ENCODE results near the gene AIFM2. TPM values are rescaled to one million over a fixed set of nuclear protein-coding genes. Genes with fewer than 3 reads are reported as not detected.
"Not testable (repeated sequence)": the region's sequence is repeated elsewhere in the genome, so short reads cannot be mapped to it uniquely, and the experiment has no call there.

AIFM2 gene
- total and polyA plus RNA-seq, 4 experiments from 2014 or later = 0.68 to 5.8 (median 3.7) TPM

DNA sequence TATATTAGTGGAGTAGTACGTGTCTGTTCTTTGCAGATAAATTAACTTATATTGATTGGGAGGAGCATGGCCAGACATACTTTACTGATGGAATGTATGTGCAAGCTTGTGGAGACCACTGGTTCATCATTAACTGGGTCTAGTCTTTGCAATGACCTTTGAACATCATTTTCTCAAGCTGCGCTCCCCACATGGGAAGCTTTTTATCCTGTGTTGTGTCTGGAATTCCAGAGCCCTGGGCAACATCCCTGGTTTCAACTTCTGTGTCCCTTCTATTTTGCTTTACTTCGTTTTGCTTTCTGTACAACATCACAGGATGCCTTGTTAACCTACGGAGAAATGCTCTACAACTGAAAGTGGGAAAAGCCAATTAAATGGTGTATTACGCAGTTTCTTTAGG is 41.7 kb downstream of the AIFM2 start:
- H3K27ac ChIP-seq (ENCODE audit: low read depth, low read length) = no peak overlapping the region
- intact Hi-C loops (cut with micrococcal nuclease) = no loop called here
- ChIA-PET CTCF (ENCODE audit: partially characterized antibody) (interaction anchor here (1.2 to 1.8 kb wide), 2 partner anchors 16 to 55 kb away, joined by 3 to 13 read pairs; partner anchors contain the start of gene TYSND1), POLR2A (ENCODE audit: partially characterized antibody) (interaction anchor here (5.3 kb wide), 1 partner anchor 55 kb away, joined by 81 read pairs; the partner anchor contains the start of gene TYSND1)
- H3K9me3 ChIP-seq (ENCODE audit: control insufficient read depth in 1 of 2, low read length in 2 of 2) = no peaks in the 10 kb centered on the region
- Mint-ChIP-seq H3K27ac (peak overlapping the region in 4 of 7 donors; percentile 11 to 84 (median 40)), H3K4me3 (no peak overlapping the region), H3K27me3 (no peaks in the 10 kb centered on the region), H3K9me3 (no peaks in the 10 kb centered on the region), H3K4me1 (peaks cover 20 to 41% (median 35%) of the 10 kb centered on the region in 4 donors), H3K36me3 (peaks cover 4 to 12% of the 10 kb centered on the region in 2 donors)
- H3K27me3 ChIP-seq (ENCODE audit: insufficient read depth, low read length) = no peaks in the 10 kb centered on the region
- H3K36me3 ChIP-seq (ENCODE audit: insufficient read depth, low read length) = no peaks in the 10 kb centered on the region
- H3K4me3 ChIP-seq (ENCODE audit: low read length in 2 of 2) = no peak overlapping the region
- peaks cover 37% of the 10 kb centered on the region for H3K4me1 ChIP-seq (ENCODE audit: insufficient read depth, low read length)
- no peak for DNase-seq

DNA sequence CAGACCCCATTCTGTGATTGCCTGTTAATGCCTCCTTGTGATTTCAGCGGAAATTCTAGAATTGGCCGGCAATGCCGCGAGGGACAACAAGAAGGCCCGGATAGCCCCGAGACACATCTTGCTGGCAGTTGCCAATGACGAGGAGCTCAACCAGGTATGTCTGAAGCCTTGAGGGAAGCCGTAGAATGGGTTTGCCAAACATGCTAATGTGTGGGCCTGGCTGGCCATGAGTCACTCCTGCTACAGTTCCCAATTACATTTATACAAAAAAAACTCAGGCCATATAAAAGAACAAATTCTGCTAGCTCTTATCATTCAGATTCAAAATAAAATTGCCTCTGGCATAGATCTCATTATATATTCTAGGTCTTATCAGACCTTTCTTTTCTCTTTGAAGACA is 42.6 kb downstream of the AIFM2 start:
- Histone ChIP-seq H3K4me3 (ENCODE audit: low read length in 2 of 2) (no peak overlapping the region), H3K27me3 (ENCODE audit: insufficient read depth, low read length) (no peaks in the 10 kb centered on the region), H3K9me3 (ENCODE audit: control insufficient read depth in 1 of 2, low read length in 2 of 2) (no peaks in the 10 kb centered on the region), H3K36me3 (ENCODE audit: insufficient read depth, low read length) (no peaks in the 10 kb centered on the region), H3K4me1 (ENCODE audit: insufficient read depth, low read length) (peaks cover 31% of the 10 kb centered on the region), H3K27ac (ENCODE audit: low read depth, low read length) (no peak overlapping the region)
- H3K27ac Mint-ChIP-seq = peak overlapping the region in 2 of 7 donors; percentile 28 to 57
- CTCF ChIA-PET (ENCODE audit: partially characterized antibody) = interaction anchor here (1.8 kb wide), 1 partner anchor 56 kb away, joined by 13 read pairs; the partner anchor contains the start of gene TYSND1
- no peak for DNase-seq
- no peaks in the 10 kb centered on the region for H3K9me3 Mint-ChIP-seq
- H3K4me1 Mint-ChIP-seq = peaks cover 17 to 35% (median 31%) of the 10 kb centered on the region in 4 donors
- POLR2A ChIA-PET (ENCODE audit: partially characterized antibody) = no interaction called here
- H3K36me3 Mint-ChIP-seq = peaks cover 4 to 7% of the 10 kb centered on the region in 2 donors
- H3K27me3 Mint-ChIP-seq = no peaks in the 10 kb centered on the region
- no peak overlapping the region for H3K4me3 Mint-ChIP-seq
- intact Hi-C loops (cut with micrococcal nuclease) = no loop called here

DNA sequence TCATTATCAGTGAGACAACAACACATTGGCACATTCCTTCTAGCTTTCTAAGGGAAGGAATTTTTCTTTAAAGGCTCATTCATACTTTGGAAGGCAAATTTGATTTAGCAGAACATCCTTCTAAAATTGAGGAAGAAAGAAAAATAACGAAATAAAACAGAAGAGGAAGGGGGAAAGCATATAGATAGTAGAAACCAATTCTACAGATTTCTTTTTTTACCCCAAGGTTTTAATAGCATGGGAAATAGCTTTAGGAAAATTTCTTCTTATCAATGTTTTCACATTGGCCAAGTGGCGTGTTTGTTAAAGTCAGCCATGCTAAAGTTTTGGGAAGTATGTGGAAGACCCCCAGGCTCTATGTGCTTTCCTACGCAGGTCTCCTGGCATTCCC is 44.3 kb downstream of the AIFM2 start:
- Mint-ChIP-seq H3K27me3 (no peaks in the 10 kb centered on the region), H3K36me3 (no peaks in the 10 kb centered on the region), H3K9me3 (no peaks in the 10 kb centered on the region), H3K4me3 (no peak overlapping the region), H3K4me1 (peaks cover 8 to 19% (median 16%) of the 10 kb centered on the region in 4 donors), H3K27ac (no peak overlapping the region)
- POLR2A ChIA-PET (ENCODE audit: partially characterized antibody) = no interaction called here
- Histone ChIP-seq H3K4me1 (ENCODE audit: insufficient read depth, low read length) (peaks cover 16% of the 10 kb centered on the region), H3K4me3 (ENCODE audit: low read length in 2 of 2) (no peak overlapping the region), H3K27me3 (ENCODE audit: insufficient read depth, low read length) (no peaks in the 10 kb centered on the region), H3K36me3 (ENCODE audit: insufficient read depth, low read length) (no peaks in the 10 kb centered on the region), H3K9me3 (ENCODE audit: control insufficient read depth in 1 of 2, low read length in 2 of 2) (no peaks in the 10 kb centered on the region), H3K27ac (ENCODE audit: low read depth, low read length) (no peak overlapping the region)
- CTCF ChIA-PET (ENCODE audit: partially characterized antibody) = interaction anchor here (1.9 kb wide), 1 partner anchor 58 kb away, joined by 8 read pairs; the partner anchor contains the start of gene TYSND1
- no peak for DNase-seq
- intact Hi-C loops (cut with micrococcal nuclease) = loop anchor here (10.0 kb wide), 1 partner anchor 276 kb away; no protein-coding TSS in a partner anchor

DNA sequence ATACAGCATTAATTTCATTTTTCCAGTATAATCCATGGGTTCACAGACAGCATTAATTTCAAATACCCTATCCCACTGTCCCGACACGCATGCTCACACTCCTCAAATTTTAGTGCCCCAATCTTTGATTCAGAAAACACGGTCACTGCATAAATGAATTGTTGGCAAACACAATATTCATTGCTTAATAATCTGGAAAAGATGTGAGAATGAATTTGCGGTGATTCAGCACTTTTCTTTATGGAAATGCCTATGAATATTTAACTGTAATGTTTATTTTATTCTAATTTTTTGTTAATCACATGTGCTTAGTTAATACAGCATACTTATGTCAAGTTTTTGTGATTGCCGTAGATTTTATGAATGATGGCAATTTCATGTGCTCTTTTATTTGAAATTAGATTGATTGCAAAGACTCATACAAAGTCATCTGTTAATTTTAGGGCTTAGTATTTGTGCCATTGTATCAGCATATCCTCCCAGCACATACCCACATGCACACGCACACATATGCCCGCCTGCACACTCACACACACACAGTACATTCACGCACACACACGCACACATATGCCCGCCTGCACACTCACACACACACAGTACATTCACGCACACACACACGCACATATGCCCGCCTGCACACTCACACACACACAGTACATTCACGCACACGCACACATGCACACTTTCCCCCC is 44.9 kb downstream of the AIFM2 start:
- H3K36me3 ChIP-seq (ENCODE audit: insufficient read depth, low read length) = no peaks in the 10 kb centered on the region
- peaks cover 10% of the 10 kb centered on the region for H3K4me1 ChIP-seq (ENCODE audit: insufficient read depth, low read length)
- H3K9me3 Mint-ChIP-seq = no peaks in the 10 kb centered on the region
- no peaks in the 10 kb centered on the region for H3K27me3 ChIP-seq (ENCODE audit: insufficient read depth, low read length)
- DNase-seq = no peak
- intact Hi-C loops (cut with micrococcal nuclease) = loop anchor here (10.0 kb wide), 1 partner anchor 277 kb away; no protein-coding TSS in a partner anchor
- H3K4me1 Mint-ChIP-seq = peaks cover 5 to 14% (median 12%) of the 10 kb centered on the region in 4 donors
- ChIA-PET POLR2A (ENCODE audit: partially characterized antibody) (no interaction called here), CTCF (ENCODE audit: partially characterized antibody) (interaction anchor here (1.9 kb wide), 1 partner anchor 59 kb away, joined by 8 read pairs; the partner anchor contains the start of gene TYSND1)
- H3K27ac ChIP-seq (ENCODE audit: low read depth, low read length) = no peak overlapping the region
- no peaks in the 10 kb centered on the region for H3K27me3 Mint-ChIP-seq
- no peaks in the 10 kb centered on the region for H3K36me3 Mint-ChIP-seq
- H3K9me3 ChIP-seq (ENCODE audit: control insufficient read depth in 1 of 2, low read length in 2 of 2) = no peaks in the 10 kb centered on the region
- no peak overlapping the region for H3K4me3 Mint-ChIP-seq
- H3K4me3 ChIP-seq (ENCODE audit: low read length in 2 of 2) = no peak overlapping the region
- H3K27ac Mint-ChIP-seq = no peak overlapping the region

DNA sequence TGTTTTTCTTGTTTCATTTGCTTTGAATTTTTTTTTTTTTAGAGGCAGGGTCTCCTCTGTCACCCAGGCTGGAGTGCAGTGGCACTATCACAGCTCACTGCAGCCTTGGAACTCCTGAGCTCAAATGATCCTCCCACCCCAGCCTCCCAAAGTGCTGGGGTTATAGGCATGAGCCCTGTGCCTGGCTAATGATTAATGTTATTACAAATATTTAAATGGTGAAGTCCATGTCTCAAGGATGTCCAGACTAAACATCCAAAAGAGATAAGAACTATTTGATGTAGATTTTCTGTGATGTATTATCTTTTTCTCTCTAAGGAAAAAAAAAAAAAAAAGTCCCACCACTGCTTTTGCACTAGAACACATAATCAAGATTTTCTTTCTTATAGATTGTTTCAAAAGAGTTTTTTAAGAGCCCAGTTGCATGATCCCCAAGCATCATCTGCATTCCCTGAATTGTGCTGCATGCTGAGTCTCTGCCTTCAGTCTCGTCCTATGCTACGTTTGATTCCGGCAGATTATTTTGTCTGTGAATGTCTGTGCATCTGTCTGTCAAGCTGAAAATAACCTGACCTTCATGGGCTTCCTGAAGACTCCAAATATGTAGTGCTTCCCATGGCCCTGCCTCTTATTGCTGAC is 46.5 kb downstream of the AIFM2 start:
- ChIA-PET CTCF (ENCODE audit: partially characterized antibody) (interaction anchor here (0.7 to 2.8 kb wide), 4 partner anchors 9 to 60 kb away, joined by 3 to 22 read pairs (median 5); partner anchors contain the start of gene TYSND1), POLR2A (ENCODE audit: partially characterized antibody) (no interaction called here)
- no peaks in the 10 kb centered on the region for H3K9me3 Mint-ChIP-seq
- no peak overlapping the region for H3K4me3 Mint-ChIP-seq
- no peak overlapping the region for H3K4me3 ChIP-seq (ENCODE audit: low read length in 2 of 2)
- no peak for DNase-seq
- H3K27ac Mint-ChIP-seq = no peak overlapping the region
- intact Hi-C loops (cut with micrococcal nuclease) = loop anchor here (10.0 kb wide), 1 partner anchor 279 kb away; no protein-coding TSS in a partner anchor
- no peaks in the 10 kb centered on the region for H3K36me3 ChIP-seq (ENCODE audit: insufficient read depth, low read length)
- no peaks in the 10 kb centered on the region for H3K27me3 Mint-ChIP-seq
- H3K4me1 ChIP-seq (ENCODE audit: insufficient read depth, low read length) = no peaks in the 10 kb centered on the region
- no peak overlapping the region for H3K27ac ChIP-seq (ENCODE audit: low read depth, low read length)
- no peaks in the 10 kb centered on the region for H3K9me3 ChIP-seq (ENCODE audit: control insufficient read depth in 1 of 2, low read length in 2 of 2)
- no peaks in the 10 kb centered on the region for H3K36me3 Mint-ChIP-seq
- H3K27me3 ChIP-seq (ENCODE audit: insufficient read depth, low read length) = no peaks in the 10 kb centered on the region
- peaks cover 0 to 2% (median 0%) of the 10 kb centered on the region in 4 donors for H3K4me1 Mint-ChIP-seq

DNA sequence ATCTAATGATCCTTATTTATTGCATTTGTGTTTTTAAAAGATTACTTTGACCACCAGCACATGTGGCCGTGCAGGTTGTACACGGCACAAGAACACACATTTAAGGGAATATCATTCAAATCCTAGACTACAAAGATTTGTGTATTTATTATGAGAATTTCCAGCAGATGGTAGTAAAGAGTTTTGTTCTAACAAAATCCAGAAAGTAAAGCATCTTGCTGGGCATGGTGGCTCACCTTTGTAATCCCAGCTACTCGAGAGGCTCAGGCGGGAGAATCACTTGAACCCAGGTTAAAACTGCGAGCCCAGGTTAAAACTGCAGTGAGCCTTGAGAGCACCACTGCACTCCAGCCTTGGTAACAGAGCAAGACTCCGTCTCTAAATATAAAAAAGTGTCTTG is 48.4 kb downstream of the AIFM2 start:
- ChIA-PET POLR2A (ENCODE audit: partially characterized antibody) (no interaction called here), CTCF (ENCODE audit: partially characterized antibody) (interaction anchor here (0.9 to 2.8 kb wide), 6 partner anchors 9 to 280 kb away, joined by 3 to 22 read pairs (median 6); partner anchors contain the start of gene TYSND1)
- no peaks in the 10 kb centered on the region for H3K4me1 Mint-ChIP-seq
- H3K36me3 Mint-ChIP-seq = no peaks in the 10 kb centered on the region
- Histone ChIP-seq H3K4me3 (ENCODE audit: low read length in 2 of 2) (no peak overlapping the region), H3K27me3 (ENCODE audit: insufficient read depth, low read length) (no peaks in the 10 kb centered on the region), H3K9me3 (ENCODE audit: control insufficient read depth in 1 of 2, low read length in 2 of 2) (no peaks in the 10 kb centered on the region), H3K4me1 (ENCODE audit: insufficient read depth, low read length) (no peaks in the 10 kb centered on the region), H3K27ac (ENCODE audit: low read depth, low read length) (no peak overlapping the region), H3K36me3 (ENCODE audit: insufficient read depth, low read length) (no peaks in the 10 kb centered on the region)
- peak in 3 of 5 donors; percentile 8 to 11 (median 9) for DNase-seq
- H3K27me3 Mint-ChIP-seq = no peaks in the 10 kb centered on the region
- H3K9me3 Mint-ChIP-seq = no peaks in the 10 kb centered on the region
- intact Hi-C loops (cut with micrococcal nuclease) = loop anchor here (1.0 to 10.0 kb wide), 2 partner anchors 62 to 281 kb away; partner anchors contain the start of gene TYSND1
- no peak overlapping the region for H3K27ac Mint-ChIP-seq
- no peak overlapping the region for H3K4me3 Mint-ChIP-seq

DNA sequence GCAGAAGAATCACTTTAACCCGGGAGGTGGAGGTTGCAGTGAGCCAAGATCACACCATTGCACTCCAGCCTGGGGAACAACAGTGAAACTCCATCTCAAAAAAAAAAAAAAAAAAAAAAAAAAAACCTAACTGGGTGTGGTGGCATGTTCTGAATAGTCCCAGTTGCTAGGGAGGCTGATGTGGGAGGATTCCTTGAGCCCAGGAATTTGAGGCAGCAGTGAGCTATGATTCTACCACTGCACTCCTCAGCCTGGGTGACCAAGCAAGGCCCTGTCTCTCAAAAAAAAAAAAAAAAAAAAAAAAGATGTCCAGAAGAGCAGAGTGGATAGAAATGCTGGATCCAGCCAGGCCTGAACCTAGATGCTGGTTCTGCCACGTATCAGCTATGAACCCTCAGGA is 51.8 kb downstream of the AIFM2 start:
- H3K9me3 Mint-ChIP-seq; H3K9me3 ChIP-seq (ENCODE audit: control insufficient read depth in 1 of 2, low read length in 2 of 2); H3K4me1 ChIP-seq (ENCODE audit: insufficient read depth, low read length); POLR2A ChIA-PET (ENCODE audit: partially characterized antibody); H3K27ac Mint-ChIP-seq; H3K27me3 Mint-ChIP-seq; H3K27ac ChIP-seq (ENCODE audit: low read depth, low read length); H3K36me3 Mint-ChIP-seq; H3K36me3 ChIP-seq (ENCODE audit: insufficient read depth, low read length); H3K4me3 ChIP-seq (ENCODE audit: low read length in 2 of 2); H3K4me3 Mint-ChIP-seq; DNase-seq; H3K4me1 Mint-ChIP-seq; H3K27me3 ChIP-seq (ENCODE audit: insufficient read depth, low read length): not testable (repeated sequence)
- CTCF ChIA-PET (ENCODE audit: partially characterized antibody) = interaction anchor here (0.6 to 2.3 kb wide), 3 partner anchors 14 to 449 kb away, joined by 3 to 9 read pairs (median 4); no protein-coding TSS in a partner anchor
- intact Hi-C loops (cut with micrococcal nuclease) = loop anchor here (10.0 kb wide), 1 partner anchor 284 kb away; no protein-coding TSS in a partner anchor

All from CD4-positive, alpha-beta memory T cell (primary cell).